IMR-90 (cell line): ENCODE results near the gene BICD2. TPM values are rescaled to one million over a fixed set of nuclear protein-coding genes. Genes with fewer than 3 reads are reported as not detected.

Experiments
- ATAC-seq: fragments of 200-7000 bp; cut with Tn5 transposase; 2 replicates; pipeline ENCODE4 v1.9.1; 2020; ENCODE audit warnings: low read depth, mild to moderate bottlenecking, moderate library complexity
- BruUV-seq: library from RNA; stranded (reverse); fragments of 400-500 nt; replicated peaks from 2 replicates; lab custom pipeline; 2021; lab: Mats Ljungman, UMichigan
- CTCF ChIA-PET: fragments of 300-600 bp; formaldehyde crosslinking; extraction: SDS; loops from one replicate; lab custom pipeline; 2021; ENCODE audit warnings: antibody characterized with exemption; lab: Yijun Ruan, JAX
- POLR2A ChIA-PET: fragments of 300-600 bp; sonication (Branson Sonifier 250); formaldehyde crosslinking; loops from one replicate; lab custom pipeline; 2022; ENCODE audit warnings: antibody characterized with exemption; ENCODE audit not compliant: unreplicated experiment; lab: Charles Lee
- DNase-seq: peaks from one replicate; pipeline ENCODE4 v3.0.0; 2013
- H2AFZ ChIP-seq: replicated peaks from 2 replicates; pipeline ENCODE3; 2013; ENCODE audit warnings: low read length, mild to moderate bottlenecking; ENCODE audit not compliant: poor library complexity
- H2AK5ac ChIP-seq: 2 replicates; pipeline ENCODE4 v1.6.1; 2013; ENCODE audit warnings: low read depth, low read length, inconsistent platforms
- H2AK9ac ChIP-seq: replicated peaks from 2 replicates; pipeline ENCODE3; 2013; ENCODE audit warnings: mild to moderate bottlenecking, low read depth, low read length, moderate library complexity; ENCODE audit not compliant: poor library complexity
- H2BK120ac ChIP-seq: 2 replicates; pipeline ENCODE4 v1.6.1; 2013; ENCODE audit warnings: low read depth, low read length, inconsistent platforms
- H2BK15ac ChIP-seq: 3 replicates; pipeline ENCODE4 v1.6.1; 2013; ENCODE audit warnings: low read depth, low read length, inconsistent platforms
- H2BK20ac ChIP-seq: 2 replicates; pipeline ENCODE4 v1.6.1; 2013; ENCODE audit warnings: low read depth, mild to moderate bottlenecking, inconsistent platforms, low read length, moderate library complexity
- H2BK5ac ChIP-seq: 2 replicates; pipeline ENCODE4 v1.6.1; 2013; ENCODE audit warnings: mild to moderate bottlenecking, low read depth, low read length, inconsistent platforms; ENCODE audit not compliant: poor library complexity, severe bottlenecking
- H3K14ac ChIP-seq: replicated peaks from 2 replicates; pipeline ENCODE4 v1.6.1; 2013; ENCODE audit warnings: low read depth, low read length, inconsistent platforms
- H3K18ac ChIP-seq: 2 replicates; pipeline ENCODE4 v1.6.1; 2013; ENCODE audit warnings: low read depth, low read length, control low read depth
- H3K23ac ChIP-seq: 2 replicates; pipeline ENCODE4 v1.6.1; 2013; ENCODE audit warnings: low read depth, low read length, inconsistent platforms
- H3K27ac ChIP-seq: 2 replicates; pipeline ENCODE4 v1.5.1; 2013; ENCODE audit warnings: mild to moderate bottlenecking, control low read depth, low read length; ENCODE audit not compliant: insufficient read depth
- H3K27me3 ChIP-seq: 2 replicates; pipeline ENCODE4 v1.6.1; 2013; ENCODE audit warnings: low read length; ENCODE audit not compliant: control insufficient read depth, insufficient read depth
- H3K36me3 ChIP-seq: 2 replicates; pipeline ENCODE4 v1.6.1; 2013; ENCODE audit warnings: low read length, mixed read lengths; ENCODE audit not compliant: control insufficient read depth, insufficient read depth
- H3K4ac ChIP-seq: 2 replicates; pipeline ENCODE4 v1.6.1; 2013; ENCODE audit warnings: low read depth, low read length, inconsistent platforms
- H3K4me1 ChIP-seq: 2 replicates; pipeline ENCODE4 v1.6.1; 2013; ENCODE audit warnings: low read length, mixed read lengths; ENCODE audit not compliant: control insufficient read depth, insufficient read depth
- H3K4me2 ChIP-seq: 2 replicates; pipeline ENCODE4 v1.6.1; 2013; ENCODE audit warnings: low read depth, mild to moderate bottlenecking, control low read depth, low read length, moderate library complexity
- H3K4me3 ChIP-seq: 2 replicates; pipeline ENCODE4 v1.5.1; 2013; ENCODE audit warnings: low read depth, mild to moderate bottlenecking, control low read depth, low read length, moderate library complexity; ENCODE audit not compliant: insufficient read depth
- H3K56ac ChIP-seq: 2 replicates; pipeline ENCODE4 v1.6.1; 2013; ENCODE audit warnings: low read length, inconsistent platforms; ENCODE audit not compliant: insufficient read depth; ENCODE audit errors: extremely low read depth
- H3K79me1 ChIP-seq, 2 experiments: 2 replicates each; pipeline ENCODE4 v1.6.1; 2013; ENCODE audit warnings: low read length in 2 of 2, inconsistent platforms in 1 of 2, low read depth in 1 of 2
- H3K9ac ChIP-seq: 2 replicates; pipeline ENCODE4 v1.6.1; 2013; ENCODE audit warnings: low read depth, low read length, control low read depth
- H3K9me1 ChIP-seq: 2 replicates; pipeline ENCODE4 v1.6.1; 2013; ENCODE audit warnings: low read length, inconsistent platforms; ENCODE audit not compliant: insufficient read depth
- H3K9me3 ChIP-seq: 2 replicates; pipeline ENCODE4 v1.6.1; 2013; ENCODE audit warnings: low read length; ENCODE audit not compliant: control insufficient read depth, insufficient read depth
- H4K20me1 ChIP-seq: 2 replicates; pipeline ENCODE4 v1.6.1; 2013; ENCODE audit warnings: low read length, inconsistent platforms; ENCODE audit not compliant: insufficient read depth
- H4K5ac ChIP-seq: 2 replicates; pipeline ENCODE4 v1.6.1; 2013; ENCODE audit warnings: mild to moderate bottlenecking, low read depth, low read length, control low read depth
- H4K8ac ChIP-seq, 2 experiments: 2 replicates each; pipeline ENCODE4 v1.6.1; 2013; ENCODE audit warnings: low read depth in 2 of 2, low read length in 2 of 2, control low read depth in 1 of 2, inconsistent platforms in 1 of 2
- H4K91ac ChIP-seq: 2 replicates; pipeline ENCODE4 v1.6.1; 2013; ENCODE audit warnings: low read depth, low read length, inconsistent platforms; ENCODE audit not compliant: insufficient read depth
- CEBPB ChIP-seq: IDR thresholded peaks from 2 replicates; pipeline ENCODE4 v1.6.1; 2012; ENCODE audit warnings: low read depth, low read length, improper control_type of control experiment
- CHD1 ChIP-seq: IDR thresholded peaks from 2 replicates; pipeline ENCODE4 v1.6.1; 2012; ENCODE audit warnings: low read depth, low read length, improper control_type of control experiment
- MAFK ChIP-seq: IDR thresholded peaks from 2 replicates; pipeline ENCODE4 v1.6.1; 2012; ENCODE audit warnings: low read depth, low read length, improper control_type of control experiment
- MAZ ChIP-seq: IDR thresholded peaks from 2 replicates; pipeline ENCODE4 v1.6.1; 2012; ENCODE audit warnings: low read depth, mild to moderate bottlenecking, low read length, improper control_type of control experiment, moderate library complexity, borderline replicate concordance
- NFE2L2 ChIP-seq: fragments of 150-350 bp; IDR thresholded peaks from 2 replicates; pipeline ENCODE4 v1.6.1; 2016; ENCODE audit warnings: low read depth, mild to moderate bottlenecking, low read length
- POLR2A ChIP-seq: IDR thresholded peaks from 2 replicates; pipeline ENCODE4 v1.6.1; 2012; ENCODE audit warnings: mild to moderate bottlenecking, low read depth, low read length
- RAD21 ChIP-seq: IDR thresholded peaks from 2 replicates; pipeline ENCODE4 v1.6.1; 2012; ENCODE audit warnings: low read length, improper control_type of control experiment
- SMC3 ChIP-seq: fragments of 150-350 bp; IDR thresholded peaks from 2 replicates; pipeline ENCODE4 v1.6.1; 2016; ENCODE audit warnings: low read depth, mild to moderate bottlenecking, antibody characterized with exemption, low read length, moderate library complexity
- WGBS, 2 experiments: methylation state at CpG; one replicate each; pipeline versions ENCODE4 v1.1.5 to v1.1.7; 2013; ENCODE audit warnings: missing lambda C conversion rate in 2 of 2; ENCODE audit not compliant: insufficient read length in 1 of 2; ENCODE audit errors: extremely low coverage in 2 of 2; 5-methylcytosine and 5-hydroxymethylcytosine counted together
- dilution Hi-C: fragments of 300-500 bp; cut with HindIII; formaldehyde crosslinking; loops from one replicate; pipeline ENCODE4 v1.14.3; 2018; ENCODE audit warnings: low sequenced_read_pairs; ENCODE audit not compliant: unreplicated experiment
- in situ Hi-C: fragments of 300-500 bp; cut with MboI; formaldehyde crosslinking; loops from 3 replicates; pipeline ENCODE4 v1.14.3; 2019; ENCODE audit warnings: low sequenced_read_pairs, inconsistent platforms, mixed read lengths
- intact Hi-C: fragments of 100-400 bp; cut with micrococcal nuclease; formaldehyde crosslinking; loops from 2 replicates; pipeline ENCODE4 v1.10.0; 2022
- polyA plus RNA-seq, 3 experiments: library from polyadenylated mRNA; depleted of rRNA; stranded (reverse); fragments of >200 nt; gene quantifications; 2 replicates each; pipeline ENCODE4 v1.2.3, GENCODE V29; 2012; ENCODE audit warnings: low replicate concordance in 1 of 3
- total RNA-seq: library from RNA; depleted of rRNA; stranded (reverse); fragments of >200 nt; gene quantifications from 2 replicates; pipeline ENCODE4 v1.2.3, GENCODE V29; 2012

Gene BICD2
- total and polyA plus RNA-seq, 2 of the 4 experiments (the other 2 are of a cell fraction): 21.5 to 35.7 TPM

DNA sequence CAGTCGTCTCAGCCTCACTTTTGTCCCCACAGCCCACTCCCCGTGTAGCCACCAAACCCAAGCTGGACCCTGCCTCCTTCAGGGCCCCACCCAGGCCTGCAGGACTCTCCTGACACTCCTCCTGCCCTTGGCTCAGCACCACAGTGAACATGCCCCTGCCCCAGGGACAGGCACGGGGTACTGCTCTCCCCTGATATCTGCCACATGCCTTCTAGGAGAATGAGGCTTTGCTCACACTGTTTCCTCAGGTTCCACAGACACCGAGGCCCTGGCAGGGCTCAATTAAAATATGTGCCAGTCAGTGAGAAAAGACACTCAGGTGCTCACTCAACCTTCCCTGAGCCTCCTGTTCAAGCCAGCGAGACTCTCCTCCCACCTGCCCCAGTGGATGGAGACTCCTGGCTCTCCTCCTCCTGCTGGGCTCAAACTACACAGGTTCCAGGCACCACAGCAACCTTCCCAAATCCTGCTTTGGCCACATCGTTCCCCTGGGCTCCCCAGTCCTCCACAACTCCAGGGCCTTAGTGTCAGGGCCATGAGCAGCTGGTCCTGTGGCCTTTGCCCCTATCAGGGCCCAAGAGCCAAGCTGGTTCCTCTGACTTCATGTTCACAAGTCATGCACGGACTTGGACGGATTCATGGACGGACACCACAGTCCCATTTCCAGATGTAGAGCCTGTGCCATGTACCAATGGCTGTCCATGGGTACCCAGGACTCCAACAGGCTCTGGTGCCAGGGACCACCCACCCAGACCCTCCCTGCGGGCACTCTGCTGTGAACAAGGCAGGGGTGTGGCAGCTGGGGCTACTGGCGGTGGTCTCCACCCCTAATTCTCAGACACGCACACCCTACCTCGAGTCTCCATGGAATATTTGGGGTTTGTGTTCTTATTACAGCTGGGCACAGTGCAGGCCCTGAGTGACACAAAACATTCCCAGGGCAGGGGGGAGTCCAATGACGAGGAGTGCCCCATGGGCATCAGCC, 36.6 kb downstream of the BICD2 start:
- peaks cover 47 to 89% of the 10 kb centered on the region in 2 experiments for H3K79me1 ChIP-seq
- DNase-seq (no peak), ATAC-seq (no peak)
- H3K4me2 ChIP-seq: no peak overlapping the region
- ChIA-PET CTCF (interaction anchor here (0.6 to 1.1 kb wide), 2 partner anchors 12 to 15 kb away, joined by 3 read pairs; no protein-coding TSS in a partner anchor), POLR2A (no interaction called here)
- H4K5ac ChIP-seq: no peak overlapping the region
- H3K23ac ChIP-seq: no peak overlapping the region
- no peak overlapping the region for H4K91ac ChIP-seq
- H2AK9ac ChIP-seq: no peak overlapping the region
- peaks cover 21% of the 10 kb centered on the region; the same call in 1 of the 2 replicates for H3K36me3 ChIP-seq
- H3K27me3 ChIP-seq: no peaks in the 10 kb centered on the region
- no peak overlapping the region for H3K18ac ChIP-seq
- no peak overlapping the region for H3K9ac ChIP-seq
- WGBS, 2 experiments: 84% methylated on average over 2 of the region's 14 CpGs; no CpG with 5 or more reads in 1 of the 2 experiments
- H3K4ac ChIP-seq: no peak overlapping the region
- no peaks in the 10 kb centered on the region for H3K9me3 ChIP-seq
- peaks cover 3% of the 10 kb centered on the region; the same call in 1 of the 2 replicates for H3K4me1 ChIP-seq
- no peak overlapping the region for H3K14ac ChIP-seq
- no TSS peak for BruUV-seq
- TF ChIP-seq NFE2L2 (no peak), MAFK (no peak), MAZ (no peak), RAD21 (no peak), CHD1 (no peak), CEBPB (no peak), POLR2A (no peak), SMC3 (no peak)
- intact Hi-C loops (loop anchor here (5.0 kb wide), 1 partner anchor 34 kb away; the partner anchor contains the start of gene BICD2), dilution Hi-C loops (no loop called here), in situ Hi-C loops (no loop called here)
- H2BK120ac ChIP-seq: no peak overlapping the region
- no peak overlapping the region for H2AK5ac ChIP-seq
- H2BK5ac ChIP-seq: no peak overlapping the region
- no peak overlapping the region for H2BK15ac ChIP-seq
- no peak overlapping the region for H4K8ac ChIP-seq
- H4K20me1 ChIP-seq: peaks cover 62% of the 10 kb centered on the region
- no peak overlapping the region for H3K27ac ChIP-seq
- no peak overlapping the region for H3K56ac ChIP-seq
- no peak overlapping the region for H2AFZ ChIP-seq
- H3K4me3 ChIP-seq: no peak overlapping the region
- H2BK20ac ChIP-seq: no peak overlapping the region
- peaks cover 32% of the 10 kb centered on the region for H3K9me1 ChIP-seq
